Kidney epithelial cell (primary cell): ENCODE results near the gene DUSP18. TPM values are rescaled to one million over a fixed set of nuclear protein-coding genes. Genes with fewer than 3 reads are reported as not detected.

ENCODE experiments used
- DNase-seq: peaks from one replicate; pipeline ENCODE4 v3.0.0-alpha.2; 2010; ENCODE audit warnings: low read depth
- H3K27me3 ChIP-seq: 2 replicates; pipeline ENCODE4 v1.6.0; 2011; ENCODE audit warnings: low read length; ENCODE audit not compliant: control insufficient read depth, insufficient read depth
- H3K36me3 ChIP-seq: 2 replicates; pipeline ENCODE4 v1.5.1; 2011; ENCODE audit warnings: low read length; ENCODE audit not compliant: control insufficient read depth, insufficient read depth
- H3K4me3 ChIP-seq: 2 replicates; pipeline ENCODE4 v1.5.1; 2011; ENCODE audit warnings: low read depth, mild to moderate bottlenecking, control low read depth, low read length
- total RNA-seq: library from RNA; depleted of rRNA; stranded (reverse); fragments of >200 nt; gene quantifications from 2 replicates; pipeline ENCODE4 v1.2.3, GENCODE V29; 2015
- TF ChIP-seq, protein P1 (sequence below): IDR thresholded peaks from 2 replicates; pipeline ENCODE4 v1.5.1; 2011; ENCODE audit warnings: mild to moderate bottlenecking, moderate library complexity, low read length, control low read depth, inconsistent platforms; ENCODE audit not compliant: insufficient read depth, poor library complexity, severe bottlenecking

Gene DUSP18
- total RNA-seq, 1 donor from 2014 or later: 16.2 TPM

DNA sequence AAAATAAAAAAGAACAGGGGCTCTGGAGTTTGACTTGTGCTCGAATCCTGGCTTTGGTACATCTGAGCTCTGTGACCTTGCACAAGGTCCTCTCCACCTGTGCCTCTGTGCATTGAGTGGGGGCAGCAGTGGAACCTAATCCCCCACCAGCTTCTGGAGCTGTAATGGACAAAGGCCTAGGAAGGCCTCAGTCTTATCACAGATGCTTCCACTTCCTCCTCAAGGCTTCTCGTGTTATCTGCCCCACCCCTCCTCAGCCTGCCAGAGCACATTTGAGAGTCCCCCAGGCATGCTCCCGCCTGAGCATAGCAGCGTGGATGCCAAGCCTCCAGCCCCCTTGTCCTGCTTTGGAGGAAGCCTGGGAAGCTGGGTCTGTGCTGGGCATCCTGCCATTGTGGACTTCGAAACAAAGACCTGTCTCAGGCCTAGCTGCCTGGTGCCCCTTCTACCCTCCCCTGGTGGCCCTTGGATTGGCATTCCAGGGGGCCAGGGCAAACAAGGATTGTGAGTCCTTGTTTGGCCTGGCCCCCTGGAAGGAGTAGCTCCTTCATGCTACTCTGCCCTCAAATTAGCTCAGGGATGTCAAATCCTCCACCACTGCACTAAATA, 17.1 kb downstream of the DUSP18 start:
- no peak for DNase-seq
- H3K36me3 ChIP-seq: no peaks in the 10 kb centered on the region
- TF ChIP-seq, protein P1, sequence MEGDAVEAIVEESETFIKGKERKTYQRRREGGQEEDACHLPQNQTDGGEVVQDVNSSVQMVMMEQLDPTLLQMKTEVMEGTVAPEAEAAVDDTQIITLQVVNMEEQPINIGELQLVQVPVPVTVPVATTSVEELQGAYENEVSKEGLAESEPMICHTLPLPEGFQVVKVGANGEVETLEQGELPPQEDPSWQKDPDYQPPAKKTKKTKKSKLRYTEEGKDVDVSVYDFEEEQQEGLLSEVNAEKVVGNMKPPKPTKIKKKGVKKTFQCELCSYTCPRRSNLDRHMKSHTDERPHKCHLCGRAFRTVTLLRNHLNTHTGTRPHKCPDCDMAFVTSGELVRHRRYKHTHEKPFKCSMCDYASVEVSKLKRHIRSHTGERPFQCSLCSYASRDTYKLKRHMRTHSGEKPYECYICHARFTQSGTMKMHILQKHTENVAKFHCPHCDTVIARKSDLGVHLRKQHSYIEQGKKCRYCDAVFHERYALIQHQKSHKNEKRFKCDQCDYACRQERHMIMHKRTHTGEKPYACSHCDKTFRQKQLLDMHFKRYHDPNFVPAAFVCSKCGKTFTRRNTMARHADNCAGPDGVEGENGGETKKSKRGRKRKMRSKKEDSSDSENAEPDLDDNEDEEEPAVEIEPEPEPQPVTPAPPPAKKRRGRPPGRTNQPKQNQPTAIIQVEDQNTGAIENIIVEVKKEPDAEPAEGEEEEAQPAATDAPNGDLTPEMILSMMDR: no peak
- no peaks in the 10 kb centered on the region for H3K27me3 ChIP-seq
- H3K4me3 ChIP-seq: no peak overlapping the region

DNA sequence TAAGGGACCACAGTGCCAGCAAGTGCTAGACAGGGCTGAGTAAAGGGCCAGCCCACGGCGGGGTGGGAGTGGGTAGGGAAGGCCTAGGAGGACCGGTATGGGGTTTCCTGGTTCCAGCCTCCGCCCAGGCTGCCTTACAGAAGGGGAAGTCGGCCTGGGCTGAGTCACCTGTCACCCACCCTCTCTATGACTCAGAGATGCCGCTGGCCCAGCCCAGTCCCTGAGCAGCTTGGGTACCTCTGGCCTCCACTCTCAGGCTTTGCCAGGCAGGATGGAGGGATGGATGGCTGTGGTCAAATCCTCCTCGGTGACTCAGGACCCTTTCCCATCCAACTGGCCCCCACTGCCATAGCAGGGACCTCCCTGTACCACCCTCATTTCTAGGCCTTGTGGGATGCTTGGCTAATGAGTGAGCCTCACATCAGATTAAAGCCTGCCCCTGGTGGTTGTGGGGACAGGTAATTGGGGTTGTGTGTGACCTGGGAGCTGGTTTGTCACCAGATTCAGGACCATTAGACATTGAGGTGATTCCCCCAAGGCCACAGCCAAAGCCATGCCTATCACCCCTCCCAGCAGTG, 18.2 kb downstream of the DUSP18 start:
- peak; percentile 42 for DNase-seq
- TF ChIP-seq, protein P1: peak; percentile 2
- no peaks in the 10 kb centered on the region for H3K27me3 ChIP-seq
- no peak overlapping the region for H3K4me3 ChIP-seq
- no peaks in the 10 kb centered on the region for H3K36me3 ChIP-seq

DNA sequence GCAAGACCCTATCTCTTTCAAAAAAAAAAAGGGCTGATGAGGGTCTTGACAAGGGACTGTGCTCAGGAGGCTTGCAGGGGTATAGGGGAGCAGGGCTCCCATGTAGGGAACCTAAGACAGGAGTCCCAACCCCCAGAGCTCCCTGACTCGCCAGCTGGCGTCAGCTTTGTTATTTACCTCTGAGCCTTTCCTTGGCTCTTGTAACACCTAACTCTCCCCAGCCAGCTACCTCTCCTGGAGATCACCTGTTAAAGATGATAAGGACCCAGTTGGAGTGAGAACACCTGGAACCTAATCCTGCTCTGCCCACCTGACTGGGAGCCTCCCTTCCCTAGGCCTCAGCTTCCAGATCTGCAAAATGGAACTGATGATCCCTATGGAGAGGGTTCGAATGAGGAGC, 18.9 kb downstream of the DUSP18 start:
- no peaks in the 10 kb centered on the region for H3K27me3 ChIP-seq
- no peak for DNase-seq
- H3K4me3 ChIP-seq: no peak overlapping the region
- TF ChIP-seq, protein P1: no peak
- no peaks in the 10 kb centered on the region for H3K36me3 ChIP-seq

DNA sequence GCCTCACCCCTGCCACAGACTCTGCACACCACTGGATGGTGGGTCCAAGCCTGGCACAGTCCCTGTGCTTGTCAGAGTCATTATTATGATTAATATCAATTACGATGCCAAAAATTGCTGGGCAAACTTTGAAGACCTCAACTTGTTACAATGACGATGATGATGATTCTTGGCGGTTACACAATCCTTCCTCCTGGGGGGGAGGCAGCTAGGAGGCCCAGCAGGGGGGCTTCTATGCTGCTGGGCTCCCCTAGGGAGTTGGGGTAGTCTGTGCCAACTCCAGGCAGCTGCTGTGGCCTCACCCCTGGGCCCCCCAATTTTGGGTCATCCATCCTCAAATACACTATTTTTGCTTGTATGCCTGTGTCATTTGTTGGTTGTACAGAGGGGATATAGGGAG, 20.1 kb downstream of the DUSP18 start:
- no peak for DNase-seq
- no peaks in the 10 kb centered on the region for H3K27me3 ChIP-seq
- no peaks in the 10 kb centered on the region for H3K36me3 ChIP-seq
- TF ChIP-seq, protein P1: no peak
- H3K4me3 ChIP-seq: no peak overlapping the region

DNA sequence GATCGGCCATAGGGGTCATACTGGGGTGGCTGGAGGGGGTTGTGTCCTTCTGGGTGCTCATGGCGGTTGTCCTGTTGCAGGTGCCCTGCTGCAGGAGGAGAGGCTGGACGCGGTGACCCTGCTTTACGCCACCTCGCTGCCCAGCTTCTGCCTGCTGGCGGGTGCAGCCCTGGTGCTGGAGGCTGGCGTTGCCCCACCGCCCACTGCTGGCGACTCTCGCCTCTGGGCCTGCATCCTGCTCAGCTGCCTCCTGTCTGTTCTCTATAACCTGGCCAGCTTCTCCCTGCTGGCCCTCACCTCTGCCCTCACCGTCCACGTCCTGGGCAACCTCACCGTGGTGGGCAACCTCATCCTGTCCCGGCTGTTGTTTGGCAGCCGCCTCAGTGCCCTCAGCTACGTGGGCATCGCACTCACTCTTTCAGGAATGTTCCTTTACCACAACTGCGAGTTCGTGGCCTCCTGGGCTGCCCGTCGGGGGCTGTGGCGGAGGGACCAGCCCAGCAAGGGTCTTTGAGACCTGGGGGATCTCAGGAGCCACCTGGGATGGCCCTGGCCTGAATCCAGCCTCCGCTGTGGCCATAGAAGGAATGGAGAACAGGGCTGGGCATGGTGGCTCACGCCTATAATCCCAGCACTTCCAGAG, 21.0 kb downstream of the DUSP18 start:
- no peak for DNase-seq
- Histone ChIP-seq H3K4me3 (no peak overlapping the region), H3K27me3 (no peaks in the 10 kb centered on the region), H3K36me3 (no peaks in the 10 kb centered on the region)
- TF ChIP-seq, protein P1: no peak
